ENCODE data around the gene SUN1. TPM values are rescaled to one million over a fixed set of nuclear protein-coding genes. Genes with fewer than 3 reads are reported as not detected.

SUN1 gene
- total and polyA plus RNA-seq, 2 donors (not counting 1 experiment from before 2014, with no cell fraction given), result 198 to 254 TPM

DNA sequence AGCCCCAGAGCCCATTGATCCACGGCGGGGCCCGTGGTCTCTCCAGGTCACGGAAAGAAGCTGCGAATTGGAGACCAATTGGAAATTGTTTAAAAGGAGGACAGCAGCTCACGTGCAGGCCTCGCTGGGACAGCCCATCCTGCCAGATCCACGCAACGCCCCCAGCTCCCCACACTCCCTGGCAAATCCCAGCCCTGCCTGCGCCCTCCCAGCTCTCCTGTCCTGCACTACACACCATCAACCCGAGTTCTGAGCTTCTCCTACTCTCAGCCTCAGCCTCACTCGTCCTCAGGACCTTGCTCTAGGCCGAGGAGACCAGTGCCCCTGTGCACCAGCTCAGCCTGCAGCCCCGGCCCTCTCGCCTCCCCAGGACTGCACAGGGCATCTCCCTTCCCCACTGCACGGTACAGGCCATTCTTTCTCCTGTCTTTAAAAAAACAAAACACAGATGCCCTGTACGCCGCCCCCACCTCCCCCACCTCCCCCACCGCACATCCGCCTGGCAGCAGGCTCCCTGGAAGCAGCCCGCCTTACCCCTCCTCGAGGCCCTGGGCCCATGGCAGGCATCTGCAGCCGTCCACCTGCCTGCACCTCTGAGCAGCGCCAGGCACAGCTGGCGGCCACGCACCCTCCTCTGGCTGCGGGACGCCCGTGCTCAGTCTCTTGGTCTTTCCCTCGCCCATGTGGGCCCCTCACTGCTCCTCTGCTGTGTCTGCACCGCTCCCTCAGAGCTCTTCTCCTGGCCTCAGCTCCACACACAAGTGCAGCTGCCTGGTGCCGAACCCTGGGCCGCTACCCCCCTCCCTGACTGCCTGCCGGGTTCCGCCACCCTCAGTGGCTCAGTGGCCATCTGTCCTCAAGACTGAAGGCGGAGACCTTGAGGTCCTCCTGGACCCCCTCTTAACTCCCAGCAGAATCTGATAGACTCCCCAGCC lies 48.5 kb upstream of the SUN1 start:
- POLR2A ChIA-PET, result no interaction called here
- H3K4me1 ChIP-seq (ENCODE audit: control insufficient read depth in 2 of 2, insufficient read depth in 2 of 2, low read length in 2 of 2), result no peaks in the 10 kb centered on the region

DNA sequence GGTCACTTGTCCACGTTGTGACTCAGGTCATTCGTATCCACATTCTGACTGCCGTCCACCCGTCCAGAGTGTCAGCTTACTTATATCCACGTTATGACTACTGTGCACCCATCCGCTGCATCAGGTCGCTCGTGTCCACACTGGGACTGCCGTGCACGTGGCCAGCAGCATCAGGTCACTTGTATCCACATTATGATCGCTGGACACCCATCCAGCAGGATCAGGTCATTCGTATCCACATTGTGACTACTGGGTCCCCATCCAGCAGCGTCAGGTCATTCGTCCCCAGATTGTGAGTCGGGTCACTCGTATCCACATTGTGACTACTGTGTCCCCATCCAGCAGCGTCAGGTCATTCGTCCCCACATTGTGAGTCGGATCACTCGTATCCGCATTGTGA lies 47.3 kb upstream of the SUN1 start:
- CTCF ChIA-PET, result interaction anchor here (8.8 kb wide), 1 partner anchor 88 kb away, joined by 113 read pairs; the partner anchor contains the start of gene GET4
- Histone ChIP-seq H3K27me3 (replicated peaks in 1 of 4; ENCODE audit: control extremely low read depth in 1 of 4, control insufficient read depth in 3 of 4, insufficient read depth in 4 of 4, low read length in 3 of 4) (no peaks in the 10 kb centered on the region), H3K27ac (ENCODE audit: low read length in 2 of 2) (no peak overlapping the region), H3K4me3 (ENCODE audit: control extremely low read depth in 1 of 5, extremely low read depth in 1 of 5, insufficient read depth in 1 of 5, low read depth in 2 of 5, low read length in 4 of 5) (no peak overlapping the region), H2AFZ (ENCODE audit: insufficient read depth, low read depth, low read length, poor library complexity, severe bottlenecking) (no peak overlapping the region), H3K36me3 (replicated peaks in 1 of 2; ENCODE audit: control extremely low read depth in 1 of 2, control insufficient read depth in 1 of 2, extremely low read depth in 1 of 2, insufficient read depth in 2 of 2, low read length in 1 of 2) (peaks cover 0 to 15% of the 10 kb centered on the region in 2 experiments), H4K20me1 (ENCODE audit: control insufficient read depth, insufficient read depth, low read length, poor library complexity, severe bottlenecking) (no peaks in the 10 kb centered on the region), H3K4me1 (ENCODE audit: control insufficient read depth in 2 of 2, insufficient read depth in 2 of 2, low read length in 2 of 2) (no peaks in the 10 kb centered on the region), H3K9ac (ENCODE audit: low read length) (no peak overlapping the region), H3K9me3 (ENCODE audit: control extremely low read depth in 1 of 3, control insufficient read depth in 2 of 3, insufficient read depth in 1 of 3, low read length in 2 of 3) (peaks cover 0 to 11% (median 0%) of the 10 kb centered on the region in 3 donors), H3K4me2 (replicated peaks; ENCODE audit: low read depth, low read length, poor library complexity, severe bottlenecking) (no peak overlapping the region), H3K79me2 (ENCODE audit: control insufficient read depth, insufficient read depth, low read length) (no peaks in the 10 kb centered on the region)
- Mint-ChIP-seq H3K27me3 (no peaks in the 10 kb centered on the region), H3K4me1 (no peaks in the 10 kb centered on the region), H3K27ac (no peak overlapping the region), H3K4me3 (no peak overlapping the region), H3K9me3 (ENCODE audit: insufficient read depth) (no peaks in the 10 kb centered on the region)
- no peak for TF ChIP-seq EZH2 (IDR thresholded peaks at IDR 0.05; ENCODE audit: borderline replicate concordance, insufficient read depth, low read depth, low read length, poor library complexity, severe bottlenecking)
- TF ChIP-seq, protein P1, sequence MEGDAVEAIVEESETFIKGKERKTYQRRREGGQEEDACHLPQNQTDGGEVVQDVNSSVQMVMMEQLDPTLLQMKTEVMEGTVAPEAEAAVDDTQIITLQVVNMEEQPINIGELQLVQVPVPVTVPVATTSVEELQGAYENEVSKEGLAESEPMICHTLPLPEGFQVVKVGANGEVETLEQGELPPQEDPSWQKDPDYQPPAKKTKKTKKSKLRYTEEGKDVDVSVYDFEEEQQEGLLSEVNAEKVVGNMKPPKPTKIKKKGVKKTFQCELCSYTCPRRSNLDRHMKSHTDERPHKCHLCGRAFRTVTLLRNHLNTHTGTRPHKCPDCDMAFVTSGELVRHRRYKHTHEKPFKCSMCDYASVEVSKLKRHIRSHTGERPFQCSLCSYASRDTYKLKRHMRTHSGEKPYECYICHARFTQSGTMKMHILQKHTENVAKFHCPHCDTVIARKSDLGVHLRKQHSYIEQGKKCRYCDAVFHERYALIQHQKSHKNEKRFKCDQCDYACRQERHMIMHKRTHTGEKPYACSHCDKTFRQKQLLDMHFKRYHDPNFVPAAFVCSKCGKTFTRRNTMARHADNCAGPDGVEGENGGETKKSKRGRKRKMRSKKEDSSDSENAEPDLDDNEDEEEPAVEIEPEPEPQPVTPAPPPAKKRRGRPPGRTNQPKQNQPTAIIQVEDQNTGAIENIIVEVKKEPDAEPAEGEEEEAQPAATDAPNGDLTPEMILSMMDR (IDR thresholded peaks at IDR 0.05), result no peak
- WGBS (ENCODE audit: insufficient coverage), result over 99% methylated on average over 21 of the region's 21 CpGs
- no peak for DNase-seq
- no peak for ATAC-seq (ENCODE audit: low read depth)
- POLR2A ChIA-PET, result no interaction called here
- intact Hi-C loops (cut with micrococcal nuclease), result loop anchor here (5.0 to 10.0 kb wide), 2 partner anchors 190 to 357 kb away; partner anchors contain the start of gene COX19

More for the DNA sequence above, 48.5 kb upstream of the SUN1 start:
- no peak for ATAC-seq (ENCODE audit: low read depth)
- Histone ChIP-seq H3K79me2 (ENCODE audit: control insufficient read depth, insufficient read depth, low read length) (no peaks in the 10 kb centered on the region), H3K36me3 (replicated peaks in 1 of 2; ENCODE audit: control extremely low read depth in 1 of 2, control insufficient read depth in 1 of 2, extremely low read depth in 1 of 2, insufficient read depth in 2 of 2, low read length in 1 of 2) (peaks cover 0 to 20% of the 10 kb centered on the region in 2 experiments), H4K20me1 (ENCODE audit: control insufficient read depth, insufficient read depth, low read length, poor library complexity, severe bottlenecking) (no peaks in the 10 kb centered on the region), H3K4me2 (replicated peaks; ENCODE audit: low read depth, low read length, poor library complexity, severe bottlenecking) (no peak overlapping the region), H3K9ac (ENCODE audit: low read length) (no peak overlapping the region), H3K27ac (ENCODE audit: low read length in 2 of 2) (no peak overlapping the region), H2AFZ (ENCODE audit: insufficient read depth, low read depth, low read length, poor library complexity, severe bottlenecking) (no peak overlapping the region), H3K27me3 (replicated peaks in 1 of 4; ENCODE audit: control extremely low read depth in 1 of 4, control insufficient read depth in 3 of 4, insufficient read depth in 4 of 4, low read length in 3 of 4) (no peaks in the 10 kb centered on the region), H3K4me3 (ENCODE audit: control extremely low read depth in 1 of 5, extremely low read depth in 1 of 5, insufficient read depth in 1 of 5, low read depth in 2 of 5, low read length in 4 of 5) (no peak overlapping the region), H3K9me3 (ENCODE audit: control extremely low read depth in 1 of 3, control insufficient read depth in 2 of 3, insufficient read depth in 1 of 3, low read length in 2 of 3) (peaks cover 0 to 11% (median 0%) of the 10 kb centered on the region in 3 donors)
- no peak overlapping the region for H3K27ac Mint-ChIP-seq
- CTCF ChIA-PET, result interaction anchor here (8.8 kb wide), 1 partner anchor 89 kb away, joined by 113 read pairs; the partner anchor contains the start of gene GET4
- H3K4me3 Mint-ChIP-seq, result no peak overlapping the region
- 96% methylated on average over 33 of the region's 36 CpGs for WGBS (ENCODE audit: insufficient coverage)
- no peaks in the 10 kb centered on the region for H3K4me1 Mint-ChIP-seq
- no peak for DNase-seq
- H3K9me3 Mint-ChIP-seq (ENCODE audit: insufficient read depth), result no peaks in the 10 kb centered on the region
- H3K27me3 Mint-ChIP-seq, result no peaks in the 10 kb centered on the region
- intact Hi-C loops (cut with micrococcal nuclease), result loop anchor here (10.0 kb wide), 1 partner anchor 191 kb away; the partner anchor contains the start of gene COX19
- TF ChIP-seq EZH2 (IDR thresholded peaks at IDR 0.05; ENCODE audit: borderline replicate concordance, insufficient read depth, low read depth, low read length, poor library complexity, severe bottlenecking), result no peak
